ENCODE measurements around the gene TNFAIP8L2.
"Not testable (repeated sequence)": the region's sequence is repeated elsewhere in the genome, so short reads cannot be mapped to it uniquely, and the experiment has no call there.

DNA sequence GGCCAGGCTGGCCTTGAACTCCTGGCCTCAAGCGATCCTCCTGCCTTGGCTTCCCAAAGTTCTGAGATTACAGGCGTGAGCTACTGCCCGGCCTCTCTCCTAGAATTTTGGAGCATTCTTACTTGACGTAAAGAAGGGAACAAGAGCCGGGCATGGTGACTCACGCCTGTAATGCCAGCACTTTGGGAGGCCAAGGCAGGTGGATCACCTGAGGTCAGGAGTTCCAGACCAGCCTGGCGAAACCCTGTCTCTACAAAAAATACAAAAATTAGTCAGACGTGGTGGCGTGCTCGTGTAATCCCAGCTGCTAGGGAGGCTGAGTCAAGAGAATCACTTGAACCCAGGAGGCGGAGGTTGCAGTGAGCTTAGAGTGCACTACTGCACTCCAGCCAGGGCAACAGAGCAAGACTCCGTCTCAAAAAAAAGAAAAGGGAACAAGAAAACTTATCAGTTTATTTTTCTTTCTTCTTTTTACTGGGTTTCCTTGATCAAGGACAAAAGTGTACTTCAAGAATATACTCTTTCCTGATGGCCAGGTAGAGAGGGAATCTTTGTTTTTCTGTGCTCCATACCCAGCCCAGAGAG is 49.0 kb downstream of the TNFAIP8L2 start:
- TF ChIP-seq CTCF (conservative IDR thresholded peaks at IDR 0.05); ZFX (IDR thresholded peaks at IDR 0.05): not testable (repeated sequence)

Measured in C4-2B (cell line).